Adrenal gland (tissue), 5 donors: ENCODE data around the gene LRFN4.

Source experiments
- CTCF ChIP-seq, 6 experiments: fragments of 450-650 bp in 4 of 6; fragments of 200-600 bp in 2 of 6; sonication (generic) in 1 of 6; IDR thresholded peaks; 1 replicate in 5 of 6; 2 replicates in 1 of 6; pipeline versions ENCODE4 v1.5.1 to v1.8.0; 2016 to 2021; ENCODE audit warnings: antibody characterized with exemption in 6 of 6, mild to moderate bottlenecking in 2 of 6, moderate library complexity in 1 of 6
- POLR2A ChIP-seq, 2 donors: fragments of 450-650 bp; IDR thresholded peaks; one replicate each; pipeline ENCODE4 v1.6.1; 2017; ENCODE audit warnings: antibody characterized with exemption in 2 of 2, mild to moderate bottlenecking in 2 of 2, moderate library complexity in 1 of 2
- donor health status: DM: no; HTN: no; CAD: no.

- TF ChIP-seq CTCF (IDR thresholded peaks at IDR 0.05) (no peak), POLR2A (IDR thresholded peaks at IDR 0.05) (no peak)
Measured at GRCh38 chr11:66809592-66809991, 47.3 kb upstream of the LRFN4 start.
